Amygdala (tissue), 56 donors: Measurements from ENCODE around the gene JAKMIP3.

Source experiments
- DNase-seq, 56 donors: peaks; one replicate each; lab custom pipeline; 2025; lab: John Stamatoyannopoulos, UW

The JAKMIP3 gene

DNA sequence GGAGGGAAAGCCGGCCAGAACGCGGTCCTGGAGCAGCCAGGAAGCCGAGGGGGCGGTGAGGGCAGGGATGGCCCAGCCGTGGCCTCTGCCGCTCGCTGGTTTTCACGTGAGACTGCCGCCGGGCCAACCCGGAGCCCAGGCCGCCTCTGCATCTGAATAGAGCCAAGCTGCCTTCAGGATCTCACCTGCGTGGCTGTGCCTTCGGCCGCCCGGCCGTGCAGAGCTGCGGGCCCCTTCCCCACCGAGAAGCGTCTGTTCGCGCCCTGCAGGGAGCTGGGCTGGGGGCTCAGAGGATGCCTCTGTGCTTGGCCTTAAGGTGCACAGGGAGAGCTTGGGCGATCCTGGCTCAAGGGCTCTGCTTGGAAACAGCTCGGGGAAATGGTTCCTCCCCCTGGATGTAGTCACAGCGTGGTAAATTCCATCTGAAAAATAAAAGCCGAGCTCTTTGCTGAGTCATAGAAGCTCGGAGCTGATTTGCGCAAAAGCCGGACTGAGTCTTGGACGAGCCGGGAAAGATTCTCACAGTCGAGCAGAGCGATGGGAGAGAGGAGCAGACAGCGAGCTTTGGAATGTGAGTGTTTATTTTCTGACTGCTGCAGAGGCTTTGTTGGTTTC is at the start of gene JAKMIP3:
TSS of gene JAKMIP3 (plus strand) at position 456 of the 615 bp plus-strand sequence. CDS start 38,863 bp downstream, outside the sequence.
- DNase-seq, result peak in 42 of 56 donors; percentile 42 to 85 (median 66)

DNA sequence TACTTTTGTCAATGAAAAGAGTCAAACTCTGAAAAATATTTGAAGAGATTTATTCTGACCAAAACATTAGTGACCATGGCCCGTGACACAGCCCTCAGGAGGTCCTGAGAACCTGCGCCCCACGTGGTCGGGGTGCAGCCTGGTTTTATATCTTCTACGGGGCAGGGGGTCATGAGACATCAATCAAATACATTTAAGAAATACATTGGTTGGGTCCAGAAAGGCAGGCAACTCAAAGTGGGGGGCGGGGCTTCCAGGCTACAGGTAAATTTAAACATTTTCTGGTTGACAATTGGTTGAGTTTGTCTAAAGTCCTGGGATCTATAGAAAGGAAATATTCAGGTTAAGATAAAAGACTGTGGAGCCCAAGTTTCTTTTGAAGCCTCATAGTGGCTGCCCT is 49.2 kb upstream of the JAKMIP3 start:
- DNase-seq, result no peak

DNA sequence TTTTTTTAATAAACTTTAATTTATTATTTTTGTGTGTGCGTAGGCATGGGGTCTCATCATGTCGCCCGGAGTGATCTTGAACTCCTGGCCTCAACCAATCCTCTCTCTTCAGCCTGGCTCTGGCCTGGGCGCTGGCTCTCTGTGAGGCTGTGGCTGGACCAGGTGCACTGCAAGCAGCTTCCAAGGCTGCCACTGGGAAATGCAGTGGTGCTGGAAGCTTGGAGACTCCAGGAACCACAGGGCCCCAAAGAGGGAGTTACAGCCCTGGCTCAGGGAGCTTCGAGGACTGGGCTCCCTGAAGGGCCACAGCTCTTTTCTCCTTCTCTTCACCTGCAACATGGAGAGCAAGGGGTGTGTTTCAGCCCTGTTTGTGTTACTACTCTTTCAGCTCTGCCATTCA is 47.3 kb upstream of the JAKMIP3 start:
- DNase-seq, result no peak

DNA sequence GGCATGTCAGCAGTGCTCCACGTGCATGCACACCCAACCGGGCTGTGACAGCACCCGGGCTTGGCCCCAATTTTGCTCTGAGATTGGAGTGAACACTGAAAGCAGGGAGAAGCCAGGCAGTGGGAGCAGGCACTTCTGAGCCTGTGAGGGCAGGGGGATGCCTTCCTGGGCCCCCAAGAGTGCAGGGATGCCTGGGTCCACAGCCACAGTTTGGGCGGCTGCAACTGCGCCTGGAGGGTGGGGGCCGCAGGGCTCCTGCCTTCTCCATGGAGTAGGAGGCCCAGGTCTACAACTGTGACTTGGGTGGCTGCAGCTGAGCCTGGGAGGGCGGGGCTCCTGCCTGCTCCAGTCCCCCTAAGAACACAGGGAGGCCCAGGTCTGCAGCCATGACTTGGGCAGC is 46.4 kb upstream of the JAKMIP3 start:
- no peak for DNase-seq

DNA sequence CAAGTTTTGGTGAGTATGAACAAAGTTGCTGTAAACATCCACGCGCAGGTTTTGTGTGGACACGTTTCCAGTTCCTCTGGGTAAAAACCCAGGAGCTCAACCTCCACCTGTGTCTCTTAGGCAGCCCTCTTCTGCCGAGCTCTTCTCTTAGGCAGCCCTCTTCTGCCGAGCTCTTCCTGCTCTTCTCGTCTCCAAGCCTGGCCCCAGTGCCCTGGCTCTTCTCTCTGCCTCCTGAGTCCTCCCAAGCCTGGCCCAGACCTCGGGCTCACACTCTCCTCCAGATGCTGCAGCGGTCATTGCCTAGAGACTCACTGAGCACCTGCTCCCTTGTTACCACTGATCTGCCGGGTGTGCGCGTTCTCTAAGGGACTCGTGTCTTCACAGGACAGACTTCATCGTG is 45.3 kb upstream of the JAKMIP3 start:
- DNase-seq, result no peak

DNA sequence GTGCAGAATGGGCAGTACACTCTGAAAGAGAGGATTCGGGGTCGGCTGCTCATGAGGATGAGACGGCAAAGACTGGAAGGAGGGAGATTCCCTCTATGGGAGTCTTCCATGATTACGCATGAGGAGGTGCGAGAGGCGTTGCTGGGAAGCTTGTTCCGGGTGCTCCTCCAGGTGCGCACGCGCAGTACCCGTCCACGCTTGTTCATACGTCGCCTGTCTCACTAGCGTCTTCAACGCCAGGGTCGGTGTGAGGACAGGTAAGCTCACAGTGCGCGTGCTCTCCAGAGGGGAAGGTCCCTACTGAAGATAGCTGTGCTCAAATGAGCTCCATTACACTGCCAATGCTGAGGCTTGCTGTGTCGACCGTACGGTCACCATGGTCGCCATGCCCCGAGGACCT is 44.7 kb upstream of the JAKMIP3 start:
- DNase-seq, result no peak

DNA sequence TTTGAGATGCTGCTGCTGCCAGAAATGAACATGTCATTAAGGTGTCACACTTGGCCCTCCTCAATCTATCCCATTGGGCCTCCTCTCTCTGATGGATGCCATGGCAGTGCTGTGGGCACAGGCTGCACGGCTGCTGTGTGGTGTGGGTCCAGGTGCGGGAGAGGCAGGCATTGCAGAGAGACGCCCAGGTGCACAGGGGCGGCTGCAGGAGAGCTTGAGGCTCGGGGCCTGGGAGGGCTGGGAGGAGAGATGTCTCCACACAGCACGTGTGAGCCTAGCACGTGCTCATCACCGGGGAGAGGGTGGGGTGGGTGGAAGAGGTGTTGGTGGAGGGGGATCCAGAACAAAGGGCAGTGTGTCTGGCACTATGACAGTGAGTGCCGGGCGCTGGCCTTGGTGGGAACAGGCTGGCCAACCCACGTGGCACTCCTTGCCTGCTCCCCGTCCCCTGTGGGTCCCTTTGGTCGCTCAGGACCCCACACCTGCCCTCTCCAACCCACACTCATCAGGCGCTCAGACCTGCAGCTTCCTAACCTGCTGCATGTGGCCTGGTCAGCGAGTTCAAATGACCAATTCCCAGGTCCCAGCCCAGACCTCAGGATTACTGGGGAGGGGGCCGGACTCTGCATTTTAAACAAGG is 44.1 kb upstream of the JAKMIP3 start:
- DNase-seq, result no peak

DNA sequence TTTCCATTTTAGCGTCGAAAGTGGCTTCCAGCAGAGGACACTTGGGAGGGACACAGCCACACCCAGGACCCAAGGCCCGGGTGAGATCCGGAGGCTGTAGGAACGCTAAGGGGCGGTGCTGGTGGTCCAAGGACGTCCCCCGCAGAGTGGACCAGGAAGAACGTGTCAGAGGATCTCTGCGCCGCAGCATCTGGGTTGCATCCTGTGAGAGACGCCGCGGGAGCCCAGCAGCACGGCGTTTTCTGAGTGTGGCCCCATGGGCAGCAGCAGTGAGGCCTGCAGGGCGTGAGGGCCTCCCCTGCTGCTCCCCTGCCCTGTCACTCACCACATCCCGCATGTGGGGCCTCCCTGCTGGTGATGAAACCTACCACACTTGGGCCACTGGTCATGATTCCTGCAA is 43.5 kb upstream of the JAKMIP3 start:
- no peak for DNase-seq

DNA sequence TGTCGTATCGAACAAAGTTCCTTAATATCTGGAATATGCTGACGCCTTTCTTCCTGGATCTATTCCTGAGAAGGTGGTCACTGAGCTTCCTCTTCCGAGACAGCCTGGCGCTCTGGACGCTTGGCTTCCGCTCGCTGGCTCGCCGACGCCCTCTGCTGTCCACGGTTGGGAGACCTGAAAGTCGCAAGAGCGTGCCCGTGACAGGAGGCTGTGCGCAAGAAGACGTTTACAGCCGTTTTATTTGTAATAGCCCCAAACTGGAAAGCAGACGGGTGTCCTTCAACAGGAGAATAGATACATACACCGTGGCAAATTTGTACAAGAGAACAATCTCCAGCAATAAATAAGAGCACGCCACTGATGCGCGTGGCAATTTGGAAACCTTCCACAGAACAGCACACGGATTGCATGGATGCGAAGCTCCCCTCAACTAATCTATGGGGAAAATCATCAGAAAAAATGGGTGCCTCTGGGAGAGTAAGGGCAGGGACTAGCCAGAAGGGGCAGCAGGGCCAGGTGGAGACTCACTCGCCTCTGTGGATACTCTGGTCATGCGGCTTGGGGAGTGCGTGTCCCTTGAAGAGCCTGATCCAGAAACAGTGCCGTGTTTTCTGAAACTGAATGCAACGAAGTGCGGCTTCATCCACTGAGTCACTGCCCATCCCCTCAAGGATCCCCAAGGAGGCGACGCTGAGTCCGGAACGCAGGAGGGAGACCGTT is 42.5 kb upstream of the JAKMIP3 start:
- peak in 53 of 56 donors; percentile 10 to 87 (median 62) for DNase-seq

DNA sequence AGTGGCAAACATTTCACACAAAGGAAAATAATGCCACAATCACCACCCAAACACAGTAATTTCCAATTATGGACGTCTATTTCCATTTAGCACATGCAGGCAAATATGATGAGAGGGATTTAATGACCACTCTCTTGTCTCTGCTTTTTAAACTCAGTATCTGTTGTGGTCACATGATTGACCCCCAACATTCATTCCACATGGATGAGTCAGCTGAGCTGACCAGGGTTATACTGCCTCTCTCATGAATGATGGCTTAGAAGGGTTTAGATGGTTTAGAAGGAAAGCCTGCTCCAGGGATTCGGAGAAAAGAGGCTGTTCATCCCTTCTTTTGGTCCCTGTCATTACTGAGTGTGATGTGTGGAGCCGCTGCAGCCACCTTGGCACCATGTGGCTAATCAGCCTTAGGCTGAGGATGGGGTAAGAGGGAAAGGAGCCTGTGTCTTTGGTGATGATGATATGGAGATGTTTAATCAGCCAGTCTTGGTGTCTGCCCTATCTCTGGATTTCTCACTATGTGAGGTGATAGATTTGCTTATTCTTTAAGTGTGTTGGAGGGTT is 38.2 kb upstream of the JAKMIP3 start:
- DNase-seq, result no peak

DNA sequence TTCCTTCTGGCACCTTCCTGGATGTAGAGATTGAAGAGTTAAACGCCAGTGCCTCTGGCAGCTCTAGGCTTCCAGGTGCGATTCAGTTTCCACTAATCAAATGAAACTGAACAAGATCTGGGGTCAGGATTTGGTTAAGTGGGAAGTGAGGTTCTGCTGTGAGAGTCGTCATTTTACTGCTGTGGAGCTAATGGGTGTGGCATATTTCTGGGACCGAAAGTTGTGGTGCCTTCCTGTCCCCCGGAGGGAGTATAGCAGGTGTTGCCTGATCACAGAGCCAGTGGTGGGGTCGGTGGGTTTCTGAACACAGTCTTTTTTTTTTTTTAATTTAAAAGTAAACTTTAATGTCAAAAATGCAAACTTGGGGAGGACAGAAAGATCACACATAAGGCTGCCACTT is 37.0 kb upstream of the JAKMIP3 start:
- no peak for DNase-seq

DNA sequence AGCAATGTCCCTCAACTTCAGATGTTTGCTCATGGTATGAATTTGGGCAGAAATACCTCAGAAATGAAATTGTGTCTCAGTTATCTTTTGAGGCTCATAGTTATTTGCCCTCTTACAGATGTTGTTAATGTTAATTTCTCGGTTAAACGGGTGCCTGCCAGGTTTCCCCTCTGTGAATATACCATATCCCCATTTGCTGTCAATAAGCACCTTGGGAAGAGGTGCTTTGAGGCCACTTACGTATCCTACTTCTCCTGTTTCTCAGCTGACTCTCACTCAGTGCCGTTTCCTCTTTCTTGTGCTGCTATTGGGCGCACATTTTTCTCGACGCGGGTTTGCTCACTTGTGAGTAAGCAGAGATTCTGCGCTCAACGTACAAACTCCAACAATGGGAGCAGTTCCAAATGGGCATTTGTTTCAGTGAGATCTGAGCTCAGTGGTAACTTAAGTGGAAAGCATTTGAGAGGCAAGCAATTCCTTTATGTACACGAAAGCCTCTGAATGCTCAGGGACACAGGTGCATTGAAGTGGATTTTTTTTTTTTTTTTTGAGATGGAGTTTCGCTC is 34.8 kb upstream of the JAKMIP3 start:
- DNase-seq, result no peak

DNA sequence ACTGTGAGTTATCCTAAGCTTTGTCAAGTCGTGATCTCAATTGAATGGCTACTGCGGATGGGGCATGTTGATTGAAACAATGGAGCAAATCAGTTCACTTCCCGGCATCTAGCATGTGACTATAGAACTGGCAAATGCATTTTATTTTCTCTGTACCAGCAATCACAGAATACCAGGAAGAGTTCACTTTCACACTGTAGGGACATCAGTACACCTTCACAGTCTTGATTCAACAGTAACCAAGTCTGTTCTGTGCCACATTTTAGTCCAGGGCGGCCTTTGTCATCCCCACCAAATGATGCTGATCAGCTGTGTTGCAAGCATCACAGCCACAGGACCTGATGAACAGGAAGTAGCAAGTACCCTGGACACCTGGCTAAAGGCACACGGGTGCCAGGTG is 32.1 kb upstream of the JAKMIP3 start:
- DNase-seq, result no peak

DNA sequence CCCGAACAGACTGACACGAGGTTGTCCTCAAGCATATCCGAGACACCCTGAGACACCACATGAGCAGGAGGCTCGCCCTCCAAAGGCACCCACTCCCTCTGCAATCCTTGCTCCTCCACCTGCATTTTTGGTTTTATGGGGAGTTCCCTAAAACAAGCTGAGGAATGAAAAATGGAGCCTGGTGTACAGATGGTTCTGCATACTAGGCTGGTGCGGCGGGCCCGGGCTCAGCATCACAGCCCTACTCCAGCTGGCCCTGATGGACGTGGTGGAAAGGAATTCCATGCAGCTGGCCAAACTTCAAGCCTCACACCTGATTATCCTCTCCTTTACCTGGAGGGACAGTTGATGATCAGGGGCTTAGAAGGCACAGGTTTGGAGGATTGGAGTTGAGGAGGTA is 30.3 kb upstream of the JAKMIP3 start:
- no peak for DNase-seq

DNA sequence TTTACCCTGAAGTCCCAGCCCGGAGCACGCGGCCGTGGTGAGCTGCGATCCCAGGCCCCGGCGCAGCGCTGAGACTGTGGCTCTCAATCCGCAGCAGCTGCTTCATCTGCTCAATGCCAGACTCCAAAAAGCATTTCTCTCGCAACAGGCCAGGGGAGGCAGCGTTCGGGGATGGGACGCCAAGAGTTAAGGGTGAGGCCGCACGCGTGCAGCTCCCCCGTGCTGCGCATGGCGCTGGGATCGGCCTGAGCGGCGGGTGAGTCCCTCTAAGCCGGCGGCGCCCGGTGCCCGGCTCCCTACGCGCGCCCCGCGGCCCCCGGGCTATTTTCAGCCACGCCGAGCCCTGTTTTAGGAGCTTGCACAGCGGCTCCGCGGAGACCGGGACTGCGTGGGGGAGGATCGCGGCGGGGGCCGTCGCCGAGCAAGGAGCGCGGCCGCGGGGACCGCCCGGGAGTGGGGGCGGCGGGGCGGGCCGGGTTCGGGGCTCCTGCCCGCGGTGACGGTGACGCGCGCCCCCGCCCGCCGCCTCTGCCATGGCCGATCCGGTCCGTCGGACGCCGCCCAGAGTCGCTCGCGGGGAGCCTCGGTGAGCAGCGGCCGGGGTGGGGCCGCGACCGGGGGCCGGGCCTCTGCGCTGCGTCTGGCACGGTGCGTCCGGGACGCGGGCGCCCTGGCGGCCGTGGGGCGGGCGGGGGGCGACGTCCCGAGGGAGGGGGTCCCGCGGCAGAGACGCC is 29.4 kb upstream of the JAKMIP3 start:
- peak in 23 of 56 donors; percentile 13 to 70 (median 45) for DNase-seq

DNA sequence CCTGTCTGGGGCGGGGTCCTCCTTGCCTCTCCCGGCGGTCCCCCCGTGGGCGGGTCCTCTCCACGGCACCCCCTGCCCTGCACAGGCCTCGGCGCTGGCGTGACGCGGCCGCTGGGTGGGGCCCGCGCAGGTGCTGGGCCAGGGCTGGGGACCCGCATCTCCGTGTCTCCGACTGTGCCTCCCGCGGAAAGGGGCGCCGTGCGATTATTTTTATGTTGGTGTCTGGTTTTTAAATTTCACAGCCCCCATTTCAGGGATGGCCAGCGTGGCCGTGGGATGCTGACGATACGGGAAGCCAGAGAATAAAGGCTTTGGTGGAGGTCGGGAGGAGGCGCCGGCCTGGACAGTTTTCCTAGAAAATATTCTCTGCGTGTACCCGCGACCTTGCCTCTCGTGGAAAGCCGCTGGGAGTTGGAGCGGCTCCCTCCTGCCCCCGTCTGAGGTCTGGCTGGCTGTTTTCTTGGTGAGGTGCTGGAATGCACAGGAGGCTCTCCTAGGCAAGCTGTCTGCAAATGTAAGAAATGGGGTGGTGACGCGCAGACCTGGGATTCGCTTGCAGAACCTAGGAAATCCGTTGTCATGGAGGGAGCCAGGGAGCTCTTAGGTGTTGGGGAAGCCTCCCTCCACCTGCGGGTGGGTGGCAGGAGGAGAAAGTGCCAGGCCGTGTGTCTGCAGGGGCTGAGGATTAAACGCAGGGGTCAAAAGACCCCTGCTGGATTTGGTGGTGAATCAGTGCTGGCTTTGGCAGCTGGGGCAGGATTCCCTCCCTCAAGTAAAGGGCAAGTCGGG is 28.7 kb upstream of the JAKMIP3 start:
- DNase-seq, result peak in 23 of 56 donors; percentile 23 to 70 (median 47)

DNA sequence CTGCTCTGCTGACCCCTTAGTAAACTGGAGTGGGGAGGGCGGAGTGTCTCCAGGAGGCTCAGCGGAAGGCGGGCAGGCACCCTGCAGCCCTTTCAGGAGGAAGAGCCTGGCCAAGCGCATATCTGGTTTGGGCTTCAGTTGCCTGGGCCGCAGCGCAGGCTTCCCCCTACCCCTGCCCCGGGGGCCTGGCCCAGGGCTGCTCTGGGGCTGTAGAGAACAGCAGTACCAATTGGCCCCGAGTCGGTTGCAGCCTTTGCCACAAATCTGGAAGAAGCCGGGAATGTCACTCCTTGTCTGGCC is 28.1 kb upstream of the JAKMIP3 start:
- DNase-seq, result no peak

DNA sequence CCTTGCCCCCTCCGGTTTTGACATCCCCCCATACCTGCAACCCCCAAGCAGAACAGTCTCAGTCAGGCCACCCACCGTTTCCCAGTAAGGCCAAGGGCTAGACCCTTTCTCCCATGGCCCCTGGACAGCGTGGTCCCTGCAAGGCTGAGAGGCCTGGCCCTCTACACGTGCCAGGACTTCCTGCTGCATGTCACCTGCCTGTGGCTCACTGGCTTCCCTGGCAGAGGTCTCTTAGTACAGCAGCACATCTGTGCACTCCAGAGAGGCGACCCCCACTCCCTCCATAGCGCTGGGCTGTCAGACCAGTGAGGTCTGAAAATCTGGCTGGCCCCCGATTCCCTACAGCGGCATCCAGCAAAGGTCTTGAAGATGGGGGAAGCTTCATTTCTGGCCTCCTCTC is 26.4 kb upstream of the JAKMIP3 start:
- no peak for DNase-seq

DNA sequence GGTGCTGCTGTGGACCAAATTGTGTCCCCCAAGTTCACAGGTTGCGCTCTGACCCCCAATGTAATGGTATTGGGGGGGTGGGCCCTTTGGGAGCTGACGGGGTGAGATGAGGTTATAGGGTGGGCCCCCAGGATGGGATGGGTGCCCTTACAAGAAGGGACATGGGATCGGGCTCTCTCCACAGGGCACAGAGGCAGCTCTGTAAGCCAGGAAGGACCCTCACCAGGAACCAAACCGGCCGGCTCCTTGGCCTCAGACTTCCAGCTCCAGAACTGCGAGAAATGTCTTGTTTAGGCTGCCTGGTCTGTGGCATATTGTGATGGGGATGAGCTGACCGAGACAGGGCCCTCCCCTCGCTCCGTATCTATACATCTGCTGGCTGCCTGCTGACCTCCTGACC is 25.7 kb upstream of the JAKMIP3 start:
- no peak for DNase-seq

DNA sequence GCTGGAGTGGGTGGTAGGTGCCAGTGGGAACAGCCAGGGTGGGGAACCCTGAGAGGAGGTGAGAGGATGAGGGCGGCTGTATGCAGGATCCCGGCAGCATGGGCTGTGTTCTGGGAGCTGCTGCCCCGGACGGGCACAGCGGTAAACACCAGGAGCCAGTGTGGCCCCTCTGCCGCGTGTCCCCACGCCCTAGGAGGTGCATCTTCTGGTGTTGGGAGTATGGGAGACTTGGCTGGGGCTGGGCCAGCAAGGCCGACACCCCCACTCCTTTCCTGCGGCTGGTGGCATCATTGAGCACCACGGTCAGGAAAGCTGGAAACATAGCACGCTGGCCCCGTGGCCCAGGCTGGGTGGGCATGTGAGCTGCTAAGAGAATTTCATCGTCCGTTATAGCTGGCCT is 24.4 kb upstream of the JAKMIP3 start:
- DNase-seq, result no peak
